ENCODE measurements around the gene CRPPA. TPM values are rescaled to one million over a fixed set of nuclear protein-coding genes. Genes with fewer than 3 reads are reported as not detected.

The CRPPA gene
- total and polyA plus RNA-seq, 2 of the 13 experiments (the other 11 are each of a cell fraction or from before 2014, with no cell fraction given) = 0.16 to 1.3 TPM

- TF ChIP-seq ZNF503 (CRISPR knock-in tag; IDR thresholded peaks at IDR 0.05) = no peak
Measured at GRCh38 chr7:16416289-16417282, 4.8 kb downstream of the CRPPA start (continued).

- FAIRE-seq (no peak), DNase-seq (ENCODE audit: low spot score) (no peak), ATAC-seq (no peak)
- Histone ChIP-seq H3K36me3 (replicated peaks in 1 of 2; ENCODE audit: control insufficient read depth in 1 of 2, insufficient read depth in 2 of 2, low read length in 2 of 2) (no peaks in the 10 kb centered on the region), H3K4me3 (replicated peaks in 1 of 3; ENCODE audit: insufficient read depth in 1 of 3, low read depth in 2 of 3, low read length in 3 of 3) (no peak overlapping the region), H3K9ac (ENCODE audit: insufficient read depth, low read depth, low read length) (no peak overlapping the region), H2AFZ (ENCODE audit: low read length) (no peak overlapping the region), H3K4me1 (ENCODE audit: insufficient read depth, low read length) (no peaks in the 10 kb centered on the region), H3K79me2 (ENCODE audit: insufficient read depth, low read length) (no peaks in the 10 kb centered on the region), H4K20me1 (ENCODE audit: insufficient read depth, low read length) (no peaks in the 10 kb centered on the region), H3K27me3 (ENCODE audit: control insufficient read depth in 1 of 2, insufficient read depth in 2 of 2, low read length in 2 of 2) (no peaks in the 10 kb centered on the region), H3K9me3 (ENCODE audit: low read length) (no peaks in the 10 kb centered on the region), H3K27ac (ENCODE audit: extremely low read length, insufficient read depth, low read length) (no peak overlapping the region), H3K4me2 (ENCODE audit: low read depth, low read length) (no peak overlapping the region)
- in situ Hi-C loops (cut with HindIII; ENCODE audit: extremely low pct_ligation_motif_present, low pct_unique_long_range_greater_than_20kb) (no loop called here), intact Hi-C loops (cut with micrococcal nuclease; ENCODE audit: unreplicated experiment) (no loop called here)
- CTCF ChIA-PET (ENCODE audit: low intra/inter-chr PET ratio, low total read pairs) = no interaction called here
- WGBS (ENCODE audit: low lambda C conversion rate) = 59% methylated on average over 6 of the region's 8 CpGs
- POLR2A ChIA-PET = no interaction called here
- no TSS peak for BruUV-seq (replicated peaks)
- TF ChIP-seq SMAD1 (CRISPR knock-in tag; IDR thresholded peaks at IDR 0.05; ENCODE audit: borderline replicate concordance, low read depth) (no peak), ZNF709 (CRISPR knock-in tag; IDR thresholded peaks at IDR 0.05) (no peak), HDAC2 (CRISPR knock-in tag; IDR thresholded peaks at IDR 0.05) (no peak), AHR (CRISPR knock-in tag; IDR thresholded peaks at IDR 0.05) (no peak), SRY (CRISPR knock-in tag; IDR thresholded peaks at IDR 0.05) (no peak), ZNF644 (CRISPR knock-in tag; IDR thresholded peaks at IDR 0.05; ENCODE audit: low read depth) (no peak), HDAC6 (IDR thresholded peaks at IDR 0.05; ENCODE audit: low read depth, low read length) (no peak), POGK (CRISPR knock-in tag; conservative IDR thresholded peaks at IDR 0.05) (no peak), ZNF12 (CRISPR knock-in tag; IDR thresholded peaks at IDR 0.05) (no peak), PHF8 (CRISPR knock-in tag; IDR thresholded peaks at IDR 0.05) (no peak), ZNF841 (CRISPR knock-in tag; IDR thresholded peaks at IDR 0.05; ENCODE audit: borderline replicate concordance) (no peak)
Measured at GRCh38 chr7:16412274-16413254, 8.8 kb downstream of the CRPPA start.
